WERI-Rb-1 (cell line): Measurements from ENCODE around the gene BDH1.

ENCODE experiments used
- DNase-seq: peaks from one replicate; pipeline ENCODE4 v3.0.0-alpha.2; 2020
- H3K27ac ChIP-seq: fragments of 250-450 bp; sonication (Bioruptor Pico); 2 replicates; pipeline ENCODE4 v1.5.1; 2020; ENCODE audit warnings: mild to moderate bottlenecking, moderate library complexity
- H3K27me3 ChIP-seq: fragments of 250-450 bp; sonication (Bioruptor Pico); 2 replicates; pipeline ENCODE4 v1.5.1; 2021; ENCODE audit warnings: mild to moderate bottlenecking, low read depth, moderate library complexity; ENCODE audit not compliant: insufficient read depth, severe bottlenecking
- H3K36me3 ChIP-seq: fragments of 250-450 bp; sonication (Bioruptor Pico); 2 replicates; pipeline ENCODE4 v1.5.1; 2020; ENCODE audit warnings: mild to moderate bottlenecking, moderate library complexity
- H3K4me3 ChIP-seq: 2 replicates; pipeline ENCODE4 v1.5.1; 2011; ENCODE audit warnings: low read depth, mild to moderate bottlenecking, control low read depth, low read length
- H3K9me3 ChIP-seq: fragments of 250-450 bp; sonication (Bioruptor Pico); 2 replicates; pipeline ENCODE4 v1.5.1; 2021; ENCODE audit warnings: mild to moderate bottlenecking, moderate library complexity; ENCODE audit not compliant: severe bottlenecking
- CTCF ChIP-seq: IDR thresholded peaks from 2 replicates; pipeline ENCODE4 v1.5.1; 2011; ENCODE audit warnings: low read depth, mild to moderate bottlenecking, control low read depth, inconsistent platforms, low read length

BDH1 gene

GRCh38 chr3:197468866-197469382 lies 86.8 kb downstream of the BDH1 start:
- no peak for DNase-seq
- TF ChIP-seq CTCF: no peak
- Histone ChIP-seq H3K9me3 (no peaks in the 10 kb centered on the region), H3K36me3 (no peaks in the 10 kb centered on the region), H3K27me3 (no peaks in the 10 kb centered on the region), H3K27ac (no peak overlapping the region), H3K4me3 (no peak overlapping the region)

- H3K27ac ChIP-seq: peak overlapping the region; percentile 89; the same call in 1 of the 2 replicates
- H3K4me3 ChIP-seq: no peak overlapping the region
- no peak for DNase-seq
- no peak for TF ChIP-seq CTCF
- no peaks in the 10 kb centered on the region for H3K36me3 ChIP-seq
- H3K9me3 ChIP-seq: no peaks in the 10 kb centered on the region
- H3K27me3 ChIP-seq: no peaks in the 10 kb centered on the region
Observed at GRCh38 chr3:197468167-197468566, 87.6 kb downstream of the BDH1 start.

GRCh38 chr3:197466586-197467399 lies 89.0 kb downstream of the BDH1 start:
- peak; percentile 78 for DNase-seq
- H3K27ac ChIP-seq: peak overlapping the region; percentile 89
- no peaks in the 10 kb centered on the region for H3K36me3 ChIP-seq
- H3K27me3 ChIP-seq: no peaks in the 10 kb centered on the region
- no peaks in the 10 kb centered on the region for H3K9me3 ChIP-seq
- H3K4me3 ChIP-seq: peak overlapping the region; percentile 10; the same call in 1 of the 2 replicates
- TF ChIP-seq CTCF: no peak

GRCh38 chr3:197465996-197466549 lies 89.7 kb downstream of the BDH1 start:
- Histone ChIP-seq H3K9me3 (no peaks in the 10 kb centered on the region), H3K27me3 (no peaks in the 10 kb centered on the region), H3K27ac (peak overlapping the region; percentile 89), H3K4me3 (no peak overlapping the region), H3K36me3 (no peaks in the 10 kb centered on the region)
- TF ChIP-seq CTCF: no peak
- DNase-seq: no peak

- H3K36me3 ChIP-seq: no peaks in the 10 kb centered on the region
- no peak for TF ChIP-seq CTCF
- no peak for DNase-seq
- no peaks in the 10 kb centered on the region for H3K27me3 ChIP-seq
- H3K4me3 ChIP-seq: no peak overlapping the region
- peak overlapping the region; percentile 89 for H3K27ac ChIP-seq
- H3K9me3 ChIP-seq: no peaks in the 10 kb centered on the region
Observed at GRCh38 chr3:197465197-197465995, 90.4 kb downstream of the BDH1 start.
